Activated CD4-positive, alpha-beta T cell treated with anti-CD3 and anti-CD28 coated beads for 36 hours (primary cell): ENCODE results near the gene MAP3K20. TPM values are rescaled to one million over a fixed set of nuclear protein-coding genes. Genes with fewer than 3 reads are reported as not detected.
A peak's percentile ranks its signal among the peaks of the same experiment; 100 is the strongest.
"Not testable (repeated sequence)": the region's sequence is repeated elsewhere in the genome, so short reads cannot be mapped to it uniquely, and the experiment has no call there.

ENCODE experiments used
- ATAC-seq: fragments of 200-7000 bp; cut with Tn5 transposase; one replicate; pipeline ENCODE4 v1.10.0; 2021; ENCODE audit warnings: mild to moderate bottlenecking, moderate library complexity
- CTCF ChIA-PET: fragments of 350-600 bp; sonication (Branson Sonifier 250); formaldehyde crosslinking; loops from one replicate; lab custom pipeline; 2021; ENCODE audit warnings: antibody characterized with exemption; lab: Charles Lee
- POLR2A ChIA-PET: fragments of 350-600 bp; sonication (Branson Sonifier 250); formaldehyde crosslinking; loops from one replicate; lab custom pipeline; 2021; ENCODE audit warnings: antibody characterized with exemption, inconsistent platforms; lab: Charles Lee
- DNase-seq: peaks from one replicate; pipeline ENCODE4 v3.0.0-alpha.2; 2020
- H3K27ac Mint-ChIP-seq: one replicate; pipeline ENCODE4 v1.8.0; 2021; ENCODE audit warnings: mixed read lengths
- H3K27me3 Mint-ChIP-seq: one replicate; pipeline ENCODE4 v1.8.0; 2021; ENCODE audit warnings: mixed read lengths
- H3K36me3 Mint-ChIP-seq: one replicate; pipeline ENCODE4 v1.8.0; 2021; ENCODE audit warnings: low read depth, mixed read lengths
- H3K4me1 Mint-ChIP-seq: one replicate; pipeline ENCODE4 v1.8.0; 2021; ENCODE audit warnings: mixed read lengths
- H3K4me3 Mint-ChIP-seq: one replicate; pipeline ENCODE4 v1.8.0; 2021; ENCODE audit warnings: mild to moderate bottlenecking, moderate library complexity, mixed read lengths
- H3K9me3 Mint-ChIP-seq: one replicate; pipeline ENCODE4 v1.8.0; 2021; ENCODE audit warnings: low read depth, mixed read lengths
- intact Hi-C, 2 experiments: fragments of 100-400 bp; cut with DNase I in 1 of 2; cut with micrococcal nuclease in 1 of 2; formaldehyde crosslinking; loops; one replicate each; pipeline versions ENCODE4 v1.14.2 to v1.15.1; 2022 to 2024; cut with DNase I, micrococcal nuclease
- total RNA-seq, 2 experiments: library from RNA; stranded (reverse); gene quantifications; one replicate each; pipeline ENCODE4 v1.2.3, GENCODE V29; 2021

Gene MAP3K20
- total RNA-seq, 2 experiments from 2014 or later = 8.1 to 8.4 TPM

GRCh38 chr2:173254659-173255058 is 179.0 kb downstream of the MAP3K20 start:
- Mint-ChIP-seq H3K36me3 (no peaks in the 10 kb centered on the region), H3K4me1 (peaks cover 4% of the 10 kb centered on the region), H3K27me3 (peaks cover 8% of the 10 kb centered on the region), H3K9me3 (no peaks in the 10 kb centered on the region), H3K4me3 (no peak overlapping the region), H3K27ac (no peak overlapping the region)
- ChIA-PET CTCF (interaction anchor here (0.7 kb wide), 1 partner anchor 44 kb away, joined by 3 read pairs; no protein-coding TSS in a partner anchor), POLR2A (no interaction called here)
- no peak for ATAC-seq
- DNase-seq = no peak
- intact Hi-C loops = no loop called here

- DNase-seq (no peak), ATAC-seq (no peak)
- CTCF ChIA-PET = interaction anchor here (0.7 kb wide), 2 partner anchors 110 to 979 kb away, joined by 4 to 5 read pairs; no protein-coding TSS in a partner anchor
- POLR2A ChIA-PET = no interaction called here
- Mint-ChIP-seq H3K36me3 (no peaks in the 10 kb centered on the region), H3K4me1 (no peaks in the 10 kb centered on the region), H3K27me3 (peaks cover 3% of the 10 kb centered on the region), H3K9me3 (no peaks in the 10 kb centered on the region), H3K4me3 (no peak overlapping the region), H3K27ac (no peak overlapping the region)
- intact Hi-C loops = no loop called here
These were observed 183.1 kb downstream of the MAP3K20 start for GRCh38 chr2:173258701-173259100.

DNA sequence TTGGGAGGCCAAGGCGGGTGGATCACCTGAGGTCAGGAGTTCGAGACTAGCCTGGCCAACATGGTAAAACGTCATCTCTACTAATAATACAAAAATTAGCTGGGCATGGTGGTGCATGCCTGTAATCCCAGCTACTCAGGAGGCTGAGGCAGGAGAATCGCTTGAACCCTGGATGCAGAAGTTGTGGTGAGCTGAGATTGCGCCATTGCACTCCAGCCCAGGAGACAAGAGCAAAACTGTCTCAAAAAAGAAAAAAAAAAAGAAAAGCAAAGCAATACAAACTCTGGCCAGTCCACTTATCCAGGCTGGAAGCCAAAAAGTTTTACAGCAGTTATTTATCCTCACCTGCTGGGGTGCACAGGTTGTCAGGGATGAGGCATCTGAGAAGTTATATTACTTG is 186.7 kb downstream of the MAP3K20 start:
- DNase-seq, H3K36me3 Mint-ChIP-seq, ATAC-seq, H3K27me3 Mint-ChIP-seq, H3K27ac Mint-ChIP-seq, intact Hi-C loops, CTCF ChIA-PET, H3K4me3 Mint-ChIP-seq, H3K9me3 Mint-ChIP-seq, POLR2A ChIA-PET: not testable (repeated sequence)
- H3K4me1 Mint-ChIP-seq = peaks cover 12% of the 10 kb centered on the region

GRCh38 chr2:173264151-173264550 is 188.5 kb downstream of the MAP3K20 start:
- ChIA-PET POLR2A (interaction anchor here (0.6 kb wide), 1 partner anchor 626 kb away, joined by 3 read pairs; no protein-coding TSS in a partner anchor), CTCF (interaction anchor here (1.8 kb wide), 1 partner anchor 31 kb away, joined by 5 read pairs; no protein-coding TSS in a partner anchor)
- H3K4me1 Mint-ChIP-seq = peaks cover 12% of the 10 kb centered on the region
- peak overlapping the region; percentile 7 for H3K4me3 Mint-ChIP-seq
- H3K27me3 Mint-ChIP-seq = no peaks in the 10 kb centered on the region
- H3K27ac Mint-ChIP-seq = peak overlapping the region; percentile 11
- no peak for DNase-seq
- no peak for ATAC-seq
- intact Hi-C loops = no loop called here
- H3K9me3 Mint-ChIP-seq = no peaks in the 10 kb centered on the region
- no peaks in the 10 kb centered on the region for H3K36me3 Mint-ChIP-seq

- CTCF ChIA-PET = interaction anchor here (0.7 to 1.8 kb wide), 3 partner anchors 22 to 33 kb away, joined by 3 to 5 read pairs (median 5); no protein-coding TSS in a partner anchor
- Mint-ChIP-seq H3K4me3 (peak overlapping the region; percentile 7), H3K36me3 (no peaks in the 10 kb centered on the region), H3K27ac (peak overlapping the region; percentile 11), H3K9me3 (no peaks in the 10 kb centered on the region), H3K4me1 (peaks cover 12% of the 10 kb centered on the region), H3K27me3 (no peaks in the 10 kb centered on the region)
- intact Hi-C loops = no loop called here
- POLR2A ChIA-PET = no interaction called here
- DNase-seq = peak; percentile 58
- peak; percentile 97 for ATAC-seq
These were observed 189.1 kb downstream of the MAP3K20 start for GRCh38 chr2:173264603-173265366.

- intact Hi-C loops = no loop called here
- CTCF ChIA-PET = interaction anchor here (0.6 to 1.1 kb wide), 4 partner anchors 14 to 231 kb away, joined by 3 to 7 read pairs (median 3); no protein-coding TSS in a partner anchor
These were observed 195.5 kb downstream of the MAP3K20 start for GRCh38 chr2:173271135-173271534.

DNA sequence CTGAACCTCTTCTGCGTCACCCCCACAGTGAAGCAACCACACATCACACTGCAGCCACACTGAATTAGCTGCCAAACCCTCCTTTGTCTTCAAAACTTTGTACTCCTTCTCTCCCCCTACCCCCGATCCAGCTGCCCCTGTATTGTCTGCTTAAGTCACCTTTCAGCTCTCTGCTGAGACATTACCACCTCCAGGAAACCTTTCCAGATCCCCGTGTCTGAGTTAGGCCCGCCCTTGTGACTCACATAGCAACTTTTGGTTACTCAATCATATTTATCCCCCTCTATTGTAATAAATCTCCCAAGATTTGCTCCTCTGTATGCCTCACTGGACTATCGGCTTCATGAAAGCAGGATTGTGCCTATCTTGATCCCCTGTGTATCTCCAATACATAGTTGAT is 196.2 kb downstream of the MAP3K20 start:
- intact Hi-C loops = no loop called here
- POLR2A ChIA-PET = interaction anchor here (0.6 kb wide), 1 partner anchor 198 kb away, joined by 3 read pairs; no protein-coding TSS in a partner anchor
- peaks cover 3% of the 10 kb centered on the region for H3K27me3 Mint-ChIP-seq

More at GRCh38 chr2:173271135-173271534, 195.5 kb downstream of the MAP3K20 start:
- Mint-ChIP-seq H3K4me3 (no peak overlapping the region), H3K27ac (no peak overlapping the region), H3K4me1 (no peaks in the 10 kb centered on the region), H3K9me3 (no peaks in the 10 kb centered on the region), H3K27me3 (peaks cover 3% of the 10 kb centered on the region), H3K36me3 (no peaks in the 10 kb centered on the region)
- DNase-seq (no peak), ATAC-seq (no peak)
- POLR2A ChIA-PET = interaction anchor here (0.6 kb wide), 1 partner anchor 197 kb away, joined by 3 read pairs; no protein-coding TSS in a partner anchor

GRCh38 chr2:173272849-173273248 is 197.2 kb downstream of the MAP3K20 start:
- DNase-seq (no peak), ATAC-seq (no peak)
- Mint-ChIP-seq H3K4me1 (no peaks in the 10 kb centered on the region), H3K4me3 (no peak overlapping the region), H3K27ac (no peak overlapping the region), H3K27me3 (peaks cover 3% of the 10 kb centered on the region), H3K36me3 (no peaks in the 10 kb centered on the region), H3K9me3 (no peaks in the 10 kb centered on the region)
- ChIA-PET POLR2A (no interaction called here), CTCF (interaction anchor here (1.1 kb wide), 1 partner anchor 9 kb away, joined by 4 read pairs; no protein-coding TSS in a partner anchor)
- intact Hi-C loops = no loop called here

More for the DNA sequence above, 196.2 kb downstream of the MAP3K20 start:
- Mint-ChIP-seq H3K9me3 (no peaks in the 10 kb centered on the region), H3K36me3 (no peaks in the 10 kb centered on the region), H3K4me3 (no peak overlapping the region), H3K27ac (no peak overlapping the region), H3K4me1 (no peaks in the 10 kb centered on the region)
- ATAC-seq = no peak
- DNase-seq = no peak
- CTCF ChIA-PET = interaction anchor here (0.7 kb wide), 1 partner anchor 61 kb away, joined by 7 read pairs; no protein-coding TSS in a partner anchor

GRCh38 chr2:173278794-173279526 is 203.3 kb downstream of the MAP3K20 start:
- no peaks in the 10 kb centered on the region for H3K9me3 Mint-ChIP-seq
- H3K4me3 Mint-ChIP-seq = no peak overlapping the region
- H3K27ac Mint-ChIP-seq = peak overlapping the region; percentile 22
- intact Hi-C loops = loop anchor here (1.0 kb wide), 1 partner anchor 9 kb away; no protein-coding TSS in a partner anchor
- peaks cover 14% of the 10 kb centered on the region for H3K4me1 Mint-ChIP-seq
- ChIA-PET CTCF (interaction anchor here (0.7 kb wide), 1 partner anchor 29 kb away, joined by 3 read pairs; no protein-coding TSS in a partner anchor), POLR2A (no interaction called here)
- no peak for DNase-seq
- no peaks in the 10 kb centered on the region for H3K36me3 Mint-ChIP-seq
- peak; percentile 77 for ATAC-seq
- no peaks in the 10 kb centered on the region for H3K27me3 Mint-ChIP-seq

GRCh38 chr2:173279527-173279868 is 203.9 kb downstream of the MAP3K20 start:
- peak; percentile 26 for ATAC-seq

GRCh38 chr2:173280853-173281252 is 205.2 kb downstream of the MAP3K20 start:
- peak overlapping the region; percentile 10 for H3K4me3 Mint-ChIP-seq
- no peaks in the 10 kb centered on the region for H3K27me3 Mint-ChIP-seq
- no peak for ATAC-seq

More at GRCh38 chr2:173279527-173279868, 203.9 kb downstream of the MAP3K20 start:
- ChIA-PET POLR2A (no interaction called here), CTCF (interaction anchor here (0.7 kb wide), 2 partner anchors 30 to 115 kb away, joined by 3 read pairs; no protein-coding TSS in a partner anchor)
- H3K27ac Mint-ChIP-seq = peak overlapping the region; percentile 22
- intact Hi-C loops = loop anchor here (1.0 kb wide), 1 partner anchor 9 kb away; no protein-coding TSS in a partner anchor
- H3K9me3 Mint-ChIP-seq = no peaks in the 10 kb centered on the region
- no peak for DNase-seq
- no peak overlapping the region for H3K4me3 Mint-ChIP-seq
- H3K4me1 Mint-ChIP-seq = peaks cover 14% of the 10 kb centered on the region
- no peaks in the 10 kb centered on the region for H3K36me3 Mint-ChIP-seq
- no peaks in the 10 kb centered on the region for H3K27me3 Mint-ChIP-seq

More at GRCh38 chr2:173280853-173281252, 205.2 kb downstream of the MAP3K20 start:
- CTCF ChIA-PET = interaction anchor here (1.3 kb wide), 1 partner anchor 130 kb away, joined by 4 read pairs; no protein-coding TSS in a partner anchor
- Mint-ChIP-seq H3K36me3 (no peaks in the 10 kb centered on the region), H3K27ac (no peak overlapping the region), H3K9me3 (no peaks in the 10 kb centered on the region), H3K4me1 (peaks cover 17% of the 10 kb centered on the region)
- peak; percentile 35 for DNase-seq
- POLR2A ChIA-PET = no interaction called here
- intact Hi-C loops = no loop called here
